ENCODE results near the gene C1orf56. TPM values are rescaled to one million over a fixed set of nuclear protein-coding genes. Genes with fewer than 3 reads are reported as not detected.

The C1orf56 gene
- total RNA-seq, 1 donor from 2014 or later = 5.6 TPM

GRCh38 chr1:151012684-151013471 is 34.7 kb upstream of the C1orf56 start:
- intact Hi-C loops (cut with DNase I) = no loop called here
- no peak for ATAC-seq
- no peak for DNase-seq (ENCODE audit: low spot score)

- intact Hi-C loops (cut with DNase I) = no loop called here
- ATAC-seq = no peak
- DNase-seq (ENCODE audit: low spot score) = no peak
These were observed 34.0 kb upstream of the C1orf56 start for GRCh38 chr1:151013518-151013917.

GRCh38 chr1:151024540-151025146 is 22.9 kb upstream of the C1orf56 start:
- intact Hi-C loops (cut with DNase I) = no loop called here
- ATAC-seq (peak; percentile 94), DNase-seq (ENCODE audit: low spot score) (peak; percentile 92)

GRCh38 chr1:151026460-151026859 is 21.1 kb upstream of the C1orf56 start:
- ATAC-seq (no peak), DNase-seq (ENCODE audit: low spot score) (no peak)
- intact Hi-C loops (cut with DNase I) = no loop called here

DNA sequence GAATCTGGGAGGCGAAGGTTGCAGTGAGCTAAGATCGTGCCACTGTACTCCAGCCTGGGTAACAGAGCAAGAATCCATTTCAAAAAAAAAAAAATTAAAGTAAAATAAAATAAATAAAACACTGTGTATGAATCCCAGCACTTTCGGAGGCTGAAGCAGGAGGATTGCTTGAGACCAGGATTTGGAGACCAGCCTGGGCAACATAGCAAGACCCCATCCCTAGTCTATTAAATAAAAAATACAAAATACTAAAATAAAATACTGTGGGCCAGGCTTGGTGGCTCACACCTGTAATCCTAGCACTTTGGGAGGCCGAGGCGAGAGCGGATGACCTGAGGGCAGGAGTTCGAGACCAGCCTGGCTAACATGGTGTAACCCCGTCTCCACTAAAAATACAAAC is 15.4 kb upstream of the C1orf56 start:
- intact Hi-C loops (cut with DNase I) = no loop called here
- ATAC-seq (no peak), DNase-seq (ENCODE audit: low spot score) (no peak)

DNA sequence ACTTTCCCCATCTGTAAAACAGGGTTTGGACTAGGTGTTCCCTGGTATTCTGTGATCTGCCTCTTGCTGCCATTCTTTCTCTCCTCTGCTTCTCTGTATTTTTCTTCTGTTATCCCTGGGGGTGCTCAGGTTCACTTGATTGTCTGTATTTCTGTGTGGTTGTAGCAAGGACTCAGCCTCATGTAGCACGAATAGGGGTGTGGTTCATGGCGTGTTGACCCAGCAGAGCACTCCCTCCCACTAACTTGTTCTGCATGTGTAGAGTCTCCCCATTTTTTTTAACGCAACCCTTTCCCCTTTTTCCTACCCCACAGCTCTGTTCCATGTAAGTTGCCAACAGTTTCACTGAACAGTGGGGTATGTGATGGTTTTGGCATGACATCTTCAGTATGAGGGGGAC is 12.4 kb upstream of the C1orf56 start:
- DNase-seq (ENCODE audit: low spot score) = no peak
- ATAC-seq = no peak
- intact Hi-C loops (cut with DNase I) = no loop called here

DNA sequence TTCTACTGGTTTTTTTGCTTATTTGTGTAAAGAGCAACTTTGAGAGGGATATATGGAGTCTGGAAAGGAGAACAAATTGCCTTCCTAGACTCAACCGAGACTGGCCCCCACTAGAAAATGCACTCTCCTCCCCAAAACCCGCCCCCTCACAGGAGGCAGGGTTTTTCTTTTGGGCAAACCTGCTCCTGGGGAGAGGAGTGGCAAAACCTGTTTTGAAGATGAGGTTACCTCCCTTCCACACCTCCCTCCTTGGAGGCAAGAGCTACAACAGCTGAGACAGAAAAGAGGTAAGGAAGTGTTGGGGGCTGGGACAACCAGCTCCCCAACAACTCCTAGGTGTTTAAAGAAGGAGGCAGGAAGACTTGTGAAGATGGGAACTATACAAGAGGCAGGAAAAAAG is 11.2 kb upstream of the C1orf56 start, which contains the start of gene BNIPL:
Gene BNIPL (plus strand): TSS at position 231 of the 400 bp plus-strand sequence. CDS start 140 bp downstream, at position 371.
- intact Hi-C loops (cut with DNase I) = no loop called here
- no peak for DNase-seq (ENCODE audit: low spot score)
- no peak for ATAC-seq

DNA sequence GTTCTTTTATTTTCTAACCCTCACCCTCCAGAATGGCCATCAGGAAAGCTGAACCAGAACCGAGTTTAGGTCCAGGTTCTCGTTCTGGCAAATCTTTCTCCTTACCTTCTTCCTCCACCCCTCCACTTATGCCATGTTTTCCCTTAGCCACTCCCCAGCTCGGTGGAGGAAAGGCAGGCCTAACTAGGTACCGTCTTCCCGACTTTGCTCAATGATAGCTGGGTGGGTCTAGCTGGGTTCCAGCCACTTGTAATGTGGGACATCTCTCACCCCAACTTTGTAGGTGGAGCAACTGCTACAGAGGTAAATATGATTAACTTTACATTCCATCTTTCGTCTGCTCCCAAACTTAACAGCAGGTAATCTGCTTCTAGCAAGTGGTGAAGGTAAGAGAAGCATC is 10.5 kb upstream of the C1orf56 start:
- no peak for ATAC-seq
- intact Hi-C loops (cut with DNase I) = no loop called here
- no peak for DNase-seq (ENCODE audit: low spot score)

DNA sequence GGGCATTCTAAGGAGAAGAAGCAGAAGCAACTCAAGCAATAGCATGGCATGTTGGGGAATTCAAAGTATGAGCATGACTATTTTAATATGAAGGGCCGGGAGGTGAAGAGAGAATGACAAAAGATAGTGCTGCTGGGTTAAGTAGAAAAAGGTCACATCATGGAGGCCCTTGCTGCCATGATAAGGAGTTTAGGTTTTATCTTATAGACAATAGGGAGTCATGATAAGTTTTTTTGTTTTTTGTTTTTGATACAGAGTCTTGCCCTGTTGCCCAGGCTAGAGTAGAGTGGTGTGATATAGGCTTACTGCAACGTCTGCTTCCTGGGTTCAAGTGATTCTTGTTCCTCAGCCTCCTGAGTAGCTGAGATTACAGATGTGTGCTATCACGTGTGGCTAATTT is 8.0 kb upstream of the C1orf56 start:
- intact Hi-C loops (cut with DNase I) = no loop called here
- ATAC-seq = no peak

DNA sequence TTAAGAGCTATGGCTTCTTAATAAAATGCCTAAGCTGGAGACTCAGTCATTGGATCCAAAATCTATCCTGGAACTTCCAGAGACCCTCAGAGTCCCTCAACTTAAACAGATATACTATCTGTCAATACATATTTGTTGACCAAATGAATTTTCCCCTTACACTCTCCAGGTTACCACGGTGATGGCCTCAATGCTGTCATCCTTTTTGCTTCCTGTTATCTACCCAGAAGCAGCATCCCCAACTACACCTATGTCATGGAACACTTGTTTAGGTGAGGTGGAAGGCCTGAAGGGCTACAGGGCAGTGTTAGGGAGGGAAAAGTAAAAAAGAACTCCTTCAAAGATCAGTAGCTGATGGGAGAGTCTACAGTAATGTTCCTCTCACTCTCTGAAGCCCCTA is 4.4 kb upstream of the C1orf56 start:
- intact Hi-C loops (cut with DNase I) = no loop called here
- no peak for ATAC-seq
- no peak for DNase-seq (ENCODE audit: low spot score)

More for the DNA sequence above, 8.0 kb upstream of the C1orf56 start:
- DNase-seq (ENCODE audit: low spot score) = no peak

DNA sequence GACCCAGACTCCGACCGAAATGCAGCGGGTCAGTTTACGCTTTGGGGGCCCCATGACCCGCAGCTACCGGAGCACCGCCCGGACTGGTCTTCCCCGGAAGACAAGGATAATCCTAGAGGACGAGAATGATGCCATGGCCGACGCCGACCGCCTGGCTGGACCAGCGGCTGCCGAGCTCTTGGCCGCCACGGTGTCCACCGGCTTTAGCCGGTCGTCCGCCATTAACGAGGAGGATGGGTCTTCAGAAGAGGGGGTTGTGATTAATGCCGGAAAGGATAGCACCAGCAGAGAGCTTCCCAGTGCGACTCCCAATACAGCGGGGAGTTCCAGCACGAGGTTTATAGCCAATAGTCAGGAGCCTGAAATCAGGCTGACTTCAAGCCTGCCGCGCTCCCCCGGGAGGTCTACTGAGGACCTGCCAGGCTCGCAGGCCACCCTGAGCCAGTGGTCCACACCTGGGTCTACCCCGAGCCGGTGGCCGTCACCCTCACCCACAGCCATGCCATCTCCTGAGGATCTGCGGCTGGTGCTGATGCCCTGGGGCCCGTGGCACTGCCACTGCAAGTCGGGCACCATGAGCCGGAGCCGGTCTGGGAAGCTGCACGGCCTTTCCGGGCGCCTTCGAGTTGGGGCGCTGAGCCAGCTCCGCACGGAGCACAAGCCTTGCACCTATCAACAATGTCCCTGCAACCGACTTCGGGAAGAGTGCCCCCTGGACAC is 534 bp downstream of the C1orf56 start:
- DNase-seq (ENCODE audit: low spot score) = peak; percentile 79
- peak; percentile 78 for ATAC-seq
- intact Hi-C loops (cut with DNase I) = no loop called here

DNA sequence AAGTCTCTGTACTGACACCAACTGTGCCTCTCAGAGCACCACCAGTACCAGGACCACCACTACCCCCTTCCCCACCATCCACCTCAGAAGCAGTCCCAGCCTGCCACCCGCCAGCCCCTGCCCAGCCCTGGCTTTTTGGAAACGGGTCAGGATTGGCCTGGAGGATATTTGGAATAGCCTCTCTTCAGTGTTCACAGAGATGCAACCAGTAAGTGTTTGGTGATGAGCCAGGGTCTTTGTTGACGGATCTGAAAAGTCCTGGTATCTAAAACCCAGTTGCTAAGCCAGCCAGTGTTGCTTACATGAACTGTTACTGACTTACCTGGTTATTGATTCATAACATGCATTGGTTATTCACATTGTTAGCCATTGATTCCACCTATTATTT is 1.1 kb downstream of the C1orf56 start:
- DNase-seq (ENCODE audit: low spot score) (no peak), ATAC-seq (no peak)
- intact Hi-C loops (cut with DNase I) = no loop called here

DNA sequence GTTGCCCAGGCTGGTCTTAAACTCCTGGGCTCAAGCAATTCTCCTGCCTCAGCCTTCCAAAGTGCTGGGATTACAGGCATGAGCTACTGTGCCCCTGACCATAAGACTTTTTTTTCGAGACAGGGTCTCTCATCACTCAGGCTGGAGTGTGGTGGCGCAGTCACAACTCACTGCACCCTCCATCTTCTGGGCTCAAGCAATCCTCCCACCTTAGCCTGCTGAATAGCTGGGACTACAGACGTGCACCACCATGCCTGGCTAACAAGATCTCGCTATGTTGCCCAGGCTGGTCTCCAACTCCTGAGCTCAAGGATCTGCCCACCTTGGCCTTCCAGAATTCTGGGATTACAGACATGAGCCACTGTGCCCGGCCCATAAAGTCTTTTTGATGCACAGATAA is 1.9 kb downstream of the C1orf56 start:
- DNase-seq (ENCODE audit: low spot score) (no peak), ATAC-seq (no peak)

GRCh38 chr1:151050051-151050688 is 2.6 kb downstream of the C1orf56 start:
- intact Hi-C loops (cut with DNase I) = no loop called here
- no peak for ATAC-seq
- DNase-seq (ENCODE audit: low spot score) = no peak

More for the DNA sequence above, 1.9 kb downstream of the C1orf56 start:
- intact Hi-C loops (cut with DNase I) = no loop called here

GRCh38 chr1:151051356-151052009 is 3.9 kb downstream of the C1orf56 start:
- intact Hi-C loops (cut with DNase I) = no loop called here
- ATAC-seq = no peak

DNA sequence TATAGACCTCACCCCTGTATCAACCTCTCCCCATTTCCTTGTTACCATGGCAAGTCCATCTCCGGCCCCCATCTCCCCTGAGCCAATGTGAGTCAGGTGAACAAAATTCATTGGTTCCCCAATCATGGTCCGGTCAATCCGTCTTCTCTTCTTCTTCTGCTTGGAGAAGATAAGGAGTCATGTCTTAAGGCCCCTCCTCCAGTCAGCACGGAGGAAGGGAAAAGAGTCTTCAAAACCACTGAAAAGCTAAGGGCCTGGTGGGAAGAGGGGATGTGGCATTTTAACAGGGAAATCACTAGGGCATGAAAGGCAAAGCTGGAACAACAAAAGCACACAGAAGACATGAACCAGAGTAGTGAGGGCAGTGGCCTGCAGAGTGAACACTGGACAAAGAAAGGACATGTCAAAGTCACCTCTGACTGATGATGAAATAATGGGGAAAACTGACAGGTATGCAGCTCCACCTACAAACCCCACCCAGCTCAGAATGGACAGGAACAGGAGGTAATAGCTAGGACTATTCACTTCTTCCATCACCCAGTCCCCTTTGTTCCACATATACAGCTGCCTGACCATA is 7.5 kb downstream of the C1orf56 start:
- ATAC-seq (no peak), DNase-seq (ENCODE audit: low spot score) (no peak)
- intact Hi-C loops (cut with DNase I) = no loop called here

More at GRCh38 chr1:151051356-151052009, 3.9 kb downstream of the C1orf56 start:
- DNase-seq (ENCODE audit: low spot score) = peak; percentile 4

GRCh38 chr1:151055581-151055980 is 8.0 kb downstream of the C1orf56 start:
- DNase-seq (ENCODE audit: low spot score) (peak; percentile 27), ATAC-seq (no peak)
- intact Hi-C loops (cut with DNase I) = no loop called here

DNA sequence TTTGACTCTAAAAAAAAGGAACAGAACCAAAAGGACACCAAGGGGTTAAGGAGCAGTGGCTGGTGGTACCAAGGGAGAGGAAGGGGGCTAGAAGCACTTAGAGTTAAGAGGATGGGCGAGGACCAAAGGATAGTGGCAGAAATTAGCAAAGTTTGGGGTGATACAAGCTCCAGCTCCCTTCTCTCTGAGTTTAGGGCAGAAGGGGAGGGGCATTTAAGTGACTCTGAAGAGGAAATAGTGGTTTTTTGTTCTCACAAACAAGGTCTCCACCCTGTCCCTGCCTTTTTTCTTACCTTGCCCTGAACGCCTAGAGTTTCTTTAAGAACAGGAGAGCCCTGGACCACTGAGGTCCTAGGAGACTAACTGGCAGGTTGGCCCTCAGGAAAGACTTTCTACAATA is 8.6 kb downstream of the C1orf56 start:
- ATAC-seq (no peak), DNase-seq (ENCODE audit: low spot score) (peak; percentile 10)
- intact Hi-C loops (cut with DNase I) = no loop called here

GRCh38 chr1:151058692-151059091 is 11.1 kb downstream of the C1orf56 start:
- intact Hi-C loops (cut with DNase I) = no loop called here
- peak; percentile 65 for DNase-seq (ENCODE audit: low spot score)
- peak; percentile 1 for ATAC-seq
